H1 (cell line): Measurements from ENCODE around the gene ARHGAP28. TPM values are rescaled to one million over a fixed set of nuclear protein-coding genes. Genes with fewer than 3 reads are reported as not detected.
"Not testable (repeated sequence)": the region's sequence is repeated elsewhere in the genome, so short reads cannot be mapped to it uniquely, and the experiment has no call there.

Experiments
- CTCF ChIA-PET: fragments of 300-600 bp; sonication (Branson Sonifier 250); formaldehyde crosslinking; loops from one replicate; lab custom pipeline; 2021; ENCODE audit not compliant: partially characterized antibody; lab: Charles Lee
- POLR2A ChIA-PET: fragments of 300-600 bp; sonication (Branson Sonifier 250); formaldehyde crosslinking; loops from one replicate; lab custom pipeline; 2021; ENCODE audit warnings: inconsistent platforms; ENCODE audit not compliant: partially characterized antibody; lab: Charles Lee
- DNase-seq, 2 experiments: peaks; one replicate each; pipeline versions ENCODE4 v3.0.0 to v3.0.0-alpha.2; 2010 to 2022; ENCODE audit warnings: low spot score in 2 of 2, low read depth in 1 of 2, mixed read lengths in 1 of 2
- FAIRE-seq: peaks from 2 replicates; lab custom pipeline; 2011; peaks lifted over from hg19 to GRCh38; lab: Jason Lieb, UNC
- H2AFZ ChIP-seq: 2 replicates; pipeline ENCODE4 v1.8.1; 2012; ENCODE audit warnings: low read length, inconsistent platforms
- H2AK5ac ChIP-seq: 2 replicates; pipeline ENCODE4 v1.6.1; 2013; ENCODE audit warnings: low read depth, low read length
- H2BK120ac ChIP-seq: replicated peaks from 2 replicates; pipeline ENCODE3; 2013; ENCODE audit warnings: low read depth, low read length, inconsistent platforms
- H2BK12ac ChIP-seq: 2 replicates; pipeline ENCODE4 v1.6.1; 2013; ENCODE audit warnings: low read depth, low read length
- H2BK15ac ChIP-seq: 2 replicates; pipeline ENCODE4 v1.6.1; 2013; ENCODE audit warnings: low read length
- H2BK20ac ChIP-seq: 2 replicates; pipeline ENCODE4 v1.6.1; 2013; ENCODE audit warnings: low read length
- H2BK5ac ChIP-seq: 2 replicates; pipeline ENCODE4 v1.6.1; 2013; ENCODE audit warnings: low read depth, low read length
- H3K14ac ChIP-seq: 2 replicates; pipeline ENCODE4 v1.6.1; 2013; ENCODE audit warnings: inconsistent platforms; ENCODE audit not compliant: insufficient read length
- H3K18ac ChIP-seq: 2 replicates; pipeline ENCODE4 v1.6.1; 2013; ENCODE audit warnings: low read length; ENCODE audit errors: extremely low read depth
- H3K23ac ChIP-seq: 2 replicates; pipeline ENCODE4 v1.6.1; 2013; ENCODE audit warnings: inconsistent platforms; ENCODE audit not compliant: insufficient read length
- H3K23me2 ChIP-seq: 2 replicates; pipeline ENCODE4 v1.6.1; 2013; ENCODE audit warnings: low read depth, low read length
- H3K27ac ChIP-seq: 2 replicates; pipeline ENCODE4 v1.6.1; 2011; ENCODE audit warnings: low read depth, low read length, inconsistent platforms
- H3K27me3 ChIP-seq, 4 experiments: replicated peaks in 1 of 4; 1 replicate in 1 of 4; 2 replicates in 3 of 4; pipeline versions ENCODE4 v1.6.1 to v1.8.1; 2011 to 2013; ENCODE audit warnings: low read length in 3 of 4, mild to moderate bottlenecking in 3 of 4, inconsistent platforms in 2 of 4, mixed read lengths in 2 of 4, moderate library complexity in 1 of 4; ENCODE audit not compliant: control insufficient read depth in 3 of 4, insufficient read depth in 3 of 4; ENCODE audit errors: extremely low read depth in 1 of 4
- H3K36me3 ChIP-seq, 4 experiments: 2 replicates each; pipeline versions ENCODE4 v1.6.1 to v1.8.1; 2011 to 2013; ENCODE audit warnings: mild to moderate bottlenecking in 4 of 4, low read length in 3 of 4, moderate library complexity in 2 of 4, control low read depth in 1 of 4, inconsistent platforms in 1 of 4; ENCODE audit not compliant: insufficient read depth in 4 of 4, control insufficient read depth in 2 of 4
- H3K4ac ChIP-seq: replicated peaks from 2 replicates; pipeline ENCODE3; 2013; ENCODE audit warnings: low read length, low read depth, mixed read lengths, inconsistent platforms; ENCODE audit not compliant: insufficient read length
- H3K4me1 ChIP-seq, 4 experiments: replicated peaks in 1 of 4; 1 replicate in 1 of 4; 2 replicates in 3 of 4; pipeline versions ENCODE4 v1.6.1 to v1.8.1; 2011 to 2013; ENCODE audit warnings: low read length in 3 of 4, inconsistent platforms in 2 of 4, mixed read lengths in 1 of 4; ENCODE audit not compliant: insufficient read depth in 4 of 4, control insufficient read depth in 3 of 4
- H3K4me2 ChIP-seq, 2 experiments: 2 replicates each; pipeline versions ENCODE4 v1.6.1 to v1.8.1; 2011 to 2013; ENCODE audit warnings: low read depth in 2 of 2, low read length in 2 of 2, control low read depth in 1 of 2, inconsistent platforms in 1 of 2, mild to moderate bottlenecking in 1 of 2; ENCODE audit not compliant: insufficient read depth in 1 of 2
- H3K4me3 ChIP-seq, 4 experiments: fragments of 200-600, 300-600 bp in 1 of 4; sonication (generic), shearing (Covaris generic), sonication (Bioruptor Twin) in 1 of 4; 2 replicates each; pipeline versions ENCODE4 v1.5.1 to v1.8.1; 2011 to 2016; ENCODE audit warnings: low read length in 4 of 4, low read depth in 3 of 4, control low read depth in 2 of 4, inconsistent platforms in 2 of 4, mild to moderate bottlenecking in 2 of 4, mixed read lengths in 1 of 4, moderate library complexity in 1 of 4; ENCODE audit not compliant: insufficient read depth in 2 of 4; ENCODE audit errors: extremely low read depth in 1 of 4
- H3K56ac ChIP-seq: replicated peaks from 2 replicates; pipeline ENCODE3; 2013; ENCODE audit warnings: low read depth, mild to moderate bottlenecking, mixed read lengths, low read length, inconsistent platforms; ENCODE audit not compliant: insufficient read length
- H3K79me1 ChIP-seq: 2 replicates; pipeline ENCODE4 v1.6.1; 2013; ENCODE audit warnings: low read depth, low read length, control low read depth
- H3K79me2 ChIP-seq, 2 experiments: 2 replicates each; pipeline versions ENCODE4 v1.6.1 to v1.8.1; 2012 to 2013; ENCODE audit warnings: low read length in 2 of 2, mild to moderate bottlenecking in 2 of 2, inconsistent platforms in 1 of 2; ENCODE audit not compliant: insufficient read depth in 2 of 2, control insufficient read depth in 1 of 2
- H3K9ac ChIP-seq, 4 experiments: replicated peaks in 1 of 4; 1 replicate in 1 of 4; 2 replicates in 3 of 4; pipeline versions ENCODE4 v1.6.1 to v1.8.1; 2011 to 2013; ENCODE audit warnings: low read depth in 3 of 4, low read length in 3 of 4, control low read depth in 2 of 4, mild to moderate bottlenecking in 2 of 4, moderate library complexity in 2 of 4, inconsistent platforms in 1 of 4; ENCODE audit errors: extremely low read depth in 1 of 4
- H3K9me3 ChIP-seq, 2 experiments: 2 replicates each; pipeline versions ENCODE4 v1.6.1 to v1.8.1; 2012 to 2013; ENCODE audit warnings: mild to moderate bottlenecking in 2 of 2, moderate library complexity in 2 of 2, control low read depth in 1 of 2, inconsistent platforms in 1 of 2, low read depth in 1 of 2, low read length in 1 of 2, mixed read lengths in 1 of 2; ENCODE audit not compliant: insufficient read depth in 2 of 2
- H4K20me1 ChIP-seq, 2 experiments: replicated peaks in 1 of 2; 2 replicates each; pipeline versions ENCODE3 to v1.8.1; 2011 to 2013; ENCODE audit warnings: inconsistent platforms in 2 of 2, low read length in 2 of 2, mild to moderate bottlenecking in 1 of 2; ENCODE audit not compliant: insufficient read depth in 2 of 2, control insufficient read depth in 1 of 2
- H4K5ac ChIP-seq: 2 replicates; pipeline ENCODE4 v1.6.1; 2013; ENCODE audit warnings: low read length, low read depth, mixed read lengths, inconsistent platforms; ENCODE audit not compliant: insufficient read length
- H4K8ac ChIP-seq: 2 replicates; pipeline ENCODE4 v1.8.0; 2013; ENCODE audit warnings: mild to moderate bottlenecking, moderate library complexity, low read length, inconsistent platforms; ENCODE audit not compliant: insufficient read depth; ENCODE audit errors: extremely low read depth
- H4K91ac ChIP-seq: replicated peaks from 2 replicates; pipeline ENCODE3; 2013; ENCODE audit warnings: low read length, mixed read lengths, inconsistent platforms; ENCODE audit not compliant: insufficient read length
- WGBS, 2 experiments: shearing (Covaris generic) in 1 of 2; methylation state at CpG; one replicate each; pipeline versions ENCODE4 v1.1.6 to v1.1.7; 2013 to 2015; ENCODE audit warnings: low lambda C conversion rate in 2 of 2, mixed read lengths in 2 of 2, inconsistent platforms in 1 of 2, low coverage in 1 of 2, missing lambda C conversion rate in 1 of 2; ENCODE audit not compliant: insufficient replicate concordance in 2 of 2, insufficient coverage in 1 of 2, insufficient read length in 1 of 2; ENCODE audit errors: extremely low coverage in 1 of 2, missing lambda C conversion rate in 1 of 2; 5-methylcytosine and 5-hydroxymethylcytosine counted together
- polyA plus RNA-seq, 7 experiments: library from polyadenylated mRNA; depleted of rRNA in 3 of 7; stranded (reverse) in 5 of 7; unstranded in 2 of 7; fragments of >200 nt in 5 of 7; fragments of 200-250 nt in 2 of 7; gene quantifications; 1 replicate in 5 of 7; 2 replicates in 1 of 7; 4 replicates in 1 of 7; pipeline versions ENCODE4 v1.2.1 to v1.2.3, GENCODE V29; 2011 to 2013; ENCODE audit warnings: missing spikeins in 2 of 7, mixed read lengths in 2 of 7
- total RNA-seq: library from RNA; stranded (reverse); fragmentation: NEBNext Ultra II Directional; extraction: Animal tissue kit (Norgen Biotek cat#: 25700); gene quantifications from 2 replicates; pipeline ENCODE4 v1.2.1, GENCODE V29; 2021

Gene ARHGAP28
- total and polyA plus RNA-seq, 2 of the 8 experiments (the other 6 are each of a cell fraction or from before 2014, with no cell fraction given): 2.9 to 14.4 TPM

- H2AK5ac ChIP-seq, H3K27ac ChIP-seq, DNase-seq, FAIRE-seq, H3K4ac ChIP-seq, H2BK15ac ChIP-seq, H3K36me3 ChIP-seq, H3K23ac ChIP-seq, H3K79me1 ChIP-seq, H3K27me3 ChIP-seq, H2BK20ac ChIP-seq, H4K20me1 ChIP-seq, H4K91ac ChIP-seq, H3K9ac ChIP-seq, H3K23me2 ChIP-seq, H3K18ac ChIP-seq, H3K4me2 ChIP-seq, H2BK5ac ChIP-seq, H4K8ac ChIP-seq, H3K79me2 ChIP-seq, H4K5ac ChIP-seq, H2AFZ ChIP-seq, H3K4me1 ChIP-seq, H3K56ac ChIP-seq, H2BK12ac ChIP-seq, H3K4me3 ChIP-seq, H3K14ac ChIP-seq, H2BK120ac ChIP-seq, H3K9me3 ChIP-seq: not testable (repeated sequence)
- WGBS, 2 experiments: 86% methylated on average over 1 of the region's 1 CpG; no CpG with 5 or more reads in 1 of the 2 experiments
- CTCF ChIA-PET: interaction anchor here (1.2 kb wide), 1 partner anchor 12 kb away, joined by 5 read pairs; no protein-coding TSS in a partner anchor
- POLR2A ChIA-PET: interaction anchor here (1.1 kb wide), 1 partner anchor 10 kb away, joined by 3 read pairs; no protein-coding TSS in a partner anchor
Measured at GRCh38 chr18:6845521-6845920, 116.0 kb downstream of the ARHGAP28 start.
